MM.1S (cell line): ENCODE data around the gene GRK3.

ENCODE experiments used
- CTCF ChIP-seq: fragments of 300-600 bp; sonication (generic); IDR thresholded peaks from 2 replicates; pipeline ENCODE4 v1.5.1; 2016; ENCODE audit warnings: antibody characterized with exemption, low read length, mixed read lengths
- EZH2 ChIP-seq: fragments of 300-600 bp; sonication (generic); optimal IDR thresholded peaks from 2 replicates; pipeline ENCODE3; 2017; ENCODE audit warnings: low read depth, mild to moderate bottlenecking, antibody characterized with exemption, low read length, mixed read lengths
- EZH2phosphoT487 ChIP-seq: fragments of 300-600 bp; sonication (generic); IDR thresholded peaks from 2 replicates; pipeline ENCODE4 v1.6.1; 2018; ENCODE audit warnings: antibody characterized with exemption, low read length

GRCh38 chr22:25736378-25737011 lies 172.0 kb downstream of the GRK3 start:
- TF ChIP-seq CTCF (no peak), EZH2 (no peak), EZH2phosphoT487 (no peak)
